Measurements from ENCODE around the gene TCAIM.

TCAIM gene

GRCh38 chr3:44455318-44455717 is 116.8 kb downstream of the TCAIM start:
- no peak for DNase-seq
